Testis (tissue), 2 donors: ENCODE measurements around the gene KCP.

Experiments used
- CTCF ChIP-seq, 3 experiments: fragments of 450-650 bp in 2 of 3; fragments of 200-600 bp in 1 of 3; sonication (generic) in 1 of 3; IDR thresholded peaks; one replicate each; pipeline ENCODE4 v1.5.1; 2016 to 2019; ENCODE audit warnings: antibody characterized with exemption in 3 of 3, mild to moderate bottlenecking in 2 of 3, moderate library complexity in 1 of 3
- POLR2A ChIP-seq: fragments of 450-650 bp; IDR thresholded peaks from one replicate; pipeline ENCODE4 v1.6.1; 2017; ENCODE audit warnings: antibody characterized with exemption, mild to moderate bottlenecking, moderate library complexity

GRCh38 chr7:128854396-128854795, 56.1 kb downstream of the KCP start:
- TF ChIP-seq CTCF (IDR thresholded peaks at IDR 0.05): no peak
- TF ChIP-seq POLR2A: no peak
